Erythroblast (primary cell): ENCODE measurements around the gene CILP2.

Source experiments
- DNase-seq, 2 experiments: peaks; one replicate each; lab custom pipeline; 2025; lab: John Stamatoyannopoulos, UW
- GATA1 ChIP-seq: IDR thresholded peaks from 2 replicates; pipeline ENCODE4 v1.6.1; 2011; ENCODE audit warnings: low read depth, mild to moderate bottlenecking, control low read depth, low read length, moderate library complexity
- POLR2A ChIP-seq: IDR thresholded peaks from 2 replicates; pipeline ENCODE4 v1.6.1; 2011; ENCODE audit warnings: mild to moderate bottlenecking, low read length

The CILP2 gene

GRCh38 chr19:19528721-19529490 lies 9.2 kb upstream of the CILP2 start, which contains the start of gene YJEFN3:
Gene YJEFN3, plus strand, starts transcription at chr19:19528911. Its CDS starts 22 bp downstream, at chr19:19528933.
- no peak for DNase-seq
- TF ChIP-seq POLR2A (no peak), GATA1 (no peak)

DNA sequence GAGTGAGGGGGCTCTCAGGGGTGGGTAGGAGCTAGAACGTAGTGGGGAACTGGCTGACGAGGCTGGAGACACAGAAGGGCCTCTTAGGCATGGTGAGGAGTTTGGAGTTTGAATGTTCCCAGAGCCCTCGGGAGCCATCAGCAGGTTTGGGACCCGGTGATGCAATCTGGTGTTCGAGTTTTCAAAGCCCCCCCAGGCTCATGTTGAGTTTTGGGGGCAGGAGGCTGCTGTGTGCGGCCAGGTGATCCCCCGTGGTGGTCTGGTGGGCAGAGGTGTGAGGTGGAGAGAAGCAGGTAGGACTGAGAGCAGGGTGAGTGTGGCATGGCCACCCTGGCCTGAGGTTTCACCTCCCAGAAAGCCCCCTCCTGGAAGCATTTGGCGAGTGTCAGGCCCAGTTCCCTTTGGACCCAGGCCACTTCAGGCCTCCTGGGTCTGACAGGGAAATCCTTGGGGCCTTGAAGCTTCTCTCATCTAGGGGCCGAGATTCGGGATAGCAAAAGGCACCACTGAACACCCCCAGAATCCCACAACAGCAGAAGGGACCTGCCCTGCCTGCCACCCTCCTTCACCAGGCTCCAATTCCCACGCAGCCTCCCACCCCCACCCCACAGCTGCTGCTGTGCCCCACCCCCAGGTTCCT lies 8.2 kb upstream of the CILP2 start:
- DNase-seq = no peak
- TF ChIP-seq POLR2A = no peak
- no peak for TF ChIP-seq GATA1

- no peak for TF ChIP-seq GATA1
- TF ChIP-seq POLR2A = no peak
- DNase-seq = no peak
These were observed 7.7 kb upstream of the CILP2 start for GRCh38 chr19:19530423-19530804.

GRCh38 chr19:19530889-19531288 lies 7.2 kb upstream of the CILP2 start:
- TF ChIP-seq POLR2A (no peak), GATA1 (no peak)
- DNase-seq = no peak

DNA sequence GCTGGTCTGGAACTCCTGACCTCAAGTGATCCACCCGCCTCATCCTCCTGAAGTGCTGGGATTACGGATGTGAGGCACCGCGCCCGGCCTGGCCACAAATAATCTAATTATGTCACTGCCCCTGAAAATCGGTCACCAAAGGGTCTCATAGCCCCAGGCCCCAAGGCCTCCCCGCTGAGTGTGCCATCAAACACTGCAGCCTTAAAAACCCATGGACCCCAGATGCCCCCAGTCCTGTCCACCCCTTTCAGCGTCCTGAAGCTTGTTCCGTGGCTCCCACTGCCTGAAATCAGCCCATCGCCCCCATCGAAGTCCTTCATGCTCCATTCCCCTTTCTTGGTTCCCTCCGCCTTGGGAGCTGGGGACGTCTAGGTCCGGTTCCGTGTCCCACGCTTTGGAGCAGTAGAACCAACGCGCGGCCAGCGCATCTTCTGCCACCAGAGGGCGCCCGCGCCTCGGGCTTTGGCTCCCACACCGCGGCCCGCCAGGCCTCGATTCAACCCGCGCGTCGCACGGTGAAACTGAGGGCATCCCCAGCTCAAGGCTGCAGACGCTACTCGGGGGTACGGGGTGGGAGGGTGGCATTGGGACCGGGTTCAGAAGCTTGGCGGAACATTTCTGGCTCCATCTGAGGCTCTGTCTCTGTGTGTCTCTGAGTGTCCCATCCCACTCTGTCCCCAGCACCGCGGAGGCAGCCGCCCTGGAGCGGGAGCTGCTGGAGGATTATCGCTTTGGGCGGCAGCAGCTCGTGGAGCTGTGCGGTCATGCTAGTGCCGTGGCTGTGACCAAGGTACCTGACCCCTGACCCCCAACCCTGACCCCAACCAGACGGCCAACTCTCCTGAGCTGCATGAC lies 5.9 kb upstream of the CILP2 start:
- DNase-seq = peak; percentile 66 to 83
- no peak for TF ChIP-seq POLR2A

- no peak for DNase-seq
- TF ChIP-seq GATA1 (no peak), POLR2A (no peak)
These were observed 5.0 kb upstream of the CILP2 start for GRCh38 chr19:19532806-19533701.

- DNase-seq = no peak
- TF ChIP-seq POLR2A = no peak
- no peak for TF ChIP-seq GATA1
These were observed 4.2 kb upstream of the CILP2 start for GRCh38 chr19:19533841-19534240.

DNA sequence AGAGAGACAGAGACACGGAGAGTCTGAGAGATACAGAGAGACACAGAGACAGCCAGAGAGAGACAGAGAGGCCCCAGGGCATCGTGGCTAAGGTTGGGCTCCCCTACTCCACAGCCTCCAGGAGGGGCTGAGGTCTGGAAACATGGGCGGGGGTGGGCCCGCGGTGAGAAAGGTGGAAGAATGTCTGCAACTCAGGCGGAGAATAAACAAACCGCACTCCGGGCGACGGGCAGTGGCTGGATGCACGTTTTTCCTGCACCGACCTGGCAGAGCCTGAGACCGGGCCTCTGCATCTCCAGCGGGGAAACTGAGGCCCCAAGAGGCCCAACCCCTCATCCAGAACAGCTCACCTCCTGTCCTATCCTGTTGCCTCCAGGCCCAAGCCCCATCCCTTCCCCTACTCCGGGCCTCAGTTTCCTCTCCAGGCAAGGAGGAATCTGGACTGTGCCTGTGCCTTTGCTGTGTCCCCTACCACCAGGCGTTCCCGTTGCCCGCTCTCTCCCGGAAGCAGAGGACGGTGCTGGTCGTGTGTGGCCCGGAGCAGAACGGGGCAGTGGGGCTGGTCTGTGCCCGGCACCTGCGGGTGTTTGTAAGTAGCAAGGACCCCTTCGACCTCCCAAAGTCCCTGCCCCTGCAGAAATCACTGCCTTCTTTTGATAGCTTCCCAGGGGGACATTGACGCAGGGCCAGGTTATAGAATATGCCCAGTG lies 3.4 kb upstream of the CILP2 start:
- no peak for DNase-seq
- TF ChIP-seq GATA1 = no peak
- no peak for TF ChIP-seq POLR2A

DNA sequence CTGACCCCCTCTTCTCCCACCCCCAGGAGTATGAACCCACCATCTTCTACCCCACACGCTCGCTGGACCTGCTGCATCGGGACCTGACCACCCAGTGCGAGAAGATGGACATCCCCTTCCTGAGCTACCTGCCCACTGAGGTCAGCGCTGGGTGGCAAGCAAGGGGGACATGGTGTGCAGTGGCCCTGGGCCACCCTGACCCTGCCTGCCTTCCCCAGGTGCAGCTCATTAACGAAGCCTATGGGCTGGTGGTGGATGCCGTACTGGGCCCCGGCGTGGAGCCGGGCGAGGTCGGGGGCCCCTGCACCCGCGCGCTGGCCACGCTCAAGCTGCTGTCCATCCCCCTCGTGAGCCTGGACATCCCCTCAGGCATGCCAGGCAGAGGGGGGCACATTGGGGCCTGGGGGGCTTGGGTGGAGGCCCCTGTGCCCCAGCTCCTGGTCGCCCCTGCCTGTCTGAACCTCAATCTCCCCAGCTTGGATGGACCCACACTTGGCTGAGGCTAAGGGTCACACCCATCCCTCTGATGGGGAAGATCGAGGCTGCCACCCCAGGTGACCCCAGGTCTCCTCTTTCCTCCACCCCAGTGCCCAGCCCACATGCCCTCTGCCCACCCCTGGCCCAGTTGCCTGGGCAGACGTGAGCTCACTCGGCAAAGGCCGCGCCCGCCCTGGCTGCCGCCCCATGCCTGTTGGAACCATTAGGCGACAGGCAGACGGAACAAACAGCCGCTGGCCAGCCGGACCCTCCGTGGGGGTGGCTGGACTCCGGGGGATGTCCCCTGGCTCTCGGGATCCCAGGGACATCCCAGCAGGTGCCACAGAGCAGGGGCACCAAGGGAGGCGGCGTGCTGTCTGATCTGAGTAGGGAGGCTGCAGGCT lies 2.5 kb upstream of the CILP2 start:
- no peak for DNase-seq
- no peak for TF ChIP-seq GATA1

- TF ChIP-seq GATA1 = no peak
- no peak for TF ChIP-seq POLR2A
- DNase-seq = no peak
These were observed 703 bp upstream of the CILP2 start for GRCh38 chr19:19537075-19538048.

- DNase-seq = no peak
- no peak for TF ChIP-seq GATA1
These were observed 711 bp downstream of the CILP2 start for GRCh38 chr19:19538785-19539166.
